HCT116 (cell line): ENCODE measurements around the gene TNFAIP3. TPM values are rescaled to one million over a fixed set of nuclear protein-coding genes. Genes with fewer than 3 reads are reported as not detected.

Source experiments
- ATAC-seq: fragments of 200-7000 bp; cut with Tn5 transposase; 2 replicates; pipeline ENCODE4 v1.9.1; 2020; ENCODE audit warnings: mild to moderate bottlenecking, moderate library complexity
- BruUV-seq: library from RNA; stranded (reverse); fragments of 400-500 nt; replicated peaks from 2 replicates; lab custom pipeline; 2021; lab: Mats Ljungman, UMichigan
- CTCF ChIA-PET: fragments of 300-600 bp; sonication (Branson Sonifier 250); formaldehyde crosslinking; loops from one replicate; lab custom pipeline; 2021; ENCODE audit warnings: antibody characterized with exemption; lab: Charles Lee
- POLR2A ChIA-PET: fragments of 300-600, 350-600 bp; sonication (Branson Sonifier 250); formaldehyde crosslinking; loops from one replicate; lab custom pipeline; 2021; ENCODE audit warnings: antibody characterized with exemption; lab: Charles Lee
- RAD21 ChIA-PET, 2 experiments: fragments of 300-600 bp; sonication (Branson Sonifier 250); formaldehyde crosslinking; loops; one replicate each; lab custom pipeline; 2023; ENCODE audit warnings: low total read pairs in 2 of 2; ENCODE audit not compliant: uncharacterized antibody in 2 of 2, unreplicated experiment in 2 of 2, low non-redundant PET in 1 of 2; lab: Charles Lee
- DNase-seq: peaks from one replicate; pipeline ENCODE4 v3.0.0-alpha.2; 2010; ENCODE audit warnings: low read depth, low spot score
- H2AFZ ChIP-seq: fragments of 200-600 bp; shearing (Covaris generic), sonication (generic); 2 replicates; pipeline ENCODE4 v1.6.1; 2017; ENCODE audit warnings: low read depth, mixed run types, mixed read lengths, antibody characterized with exemption, low read length; ENCODE audit not compliant: poor library complexity, severe bottlenecking
- H3K27ac ChIP-seq: 2 replicates; pipeline ENCODE4 v1.5.1; 2012; ENCODE audit warnings: low read depth, low read length
- H3K27me3 ChIP-seq: fragments of 200-600 bp; sonication (generic); 2 replicates; pipeline ENCODE4 v1.6.1; 2016; ENCODE audit warnings: mixed run types, low read length, mixed read lengths; ENCODE audit not compliant: insufficient read depth
- H3K36me3 ChIP-seq, 2 experiments: fragments of 200-500 bp in 1 of 2; fragments of 200-600 bp in 1 of 2; sonication (Bioruptor generic) in 1 of 2; sonication (generic) in 1 of 2; 2 replicates each; pipeline versions ENCODE4 v1.5.1 to v1.6.1; 2014 to 2016; ENCODE audit warnings: low read length in 2 of 2, inconsistent platforms in 1 of 2, mixed read lengths in 1 of 2, mixed run types in 1 of 2; ENCODE audit not compliant: insufficient read depth in 2 of 2, control insufficient read depth in 1 of 2
- H3K4me1 ChIP-seq, 2 experiments: fragments of 200-600 bp in 1 of 2; sonication (generic) in 1 of 2; 2 replicates each; pipeline versions ENCODE4 v1.5.1 to v1.6.1; 2012 to 2017; ENCODE audit warnings: low read length in 2 of 2, inconsistent platforms in 1 of 2, mild to moderate bottlenecking in 1 of 2, mixed read lengths in 1 of 2, mixed run types in 1 of 2, moderate library complexity in 1 of 2; ENCODE audit not compliant: insufficient read depth in 2 of 2, control insufficient read depth in 1 of 2
- H3K4me2 ChIP-seq: fragments of 200-600 bp; sonication (generic); 2 replicates; pipeline ENCODE4 v1.6.1; 2017; ENCODE audit warnings: mixed run types, low read length, mixed read lengths
- H3K4me3 ChIP-seq, 2 experiments: fragments of 200-600 bp in 1 of 2; sonication (generic) in 1 of 2; replicated peaks in 1 of 2; 2 replicates each; pipeline ENCODE4 v1.5.1; 2011 to 2016; ENCODE audit warnings: low read length in 2 of 2, control low read depth in 1 of 2, low read depth in 1 of 2, mild to moderate bottlenecking in 1 of 2, mixed read lengths in 1 of 2, mixed run types in 1 of 2
- H3K79me2 ChIP-seq: fragments of 200-600 bp; sonication (generic); 2 replicates; pipeline ENCODE4 v1.6.1; 2017; ENCODE audit warnings: mild to moderate bottlenecking, mixed run types, low read length, moderate library complexity, mixed read lengths; ENCODE audit not compliant: insufficient read depth
- H3K9ac ChIP-seq: fragments of 200-600 bp; sonication (generic); 2 replicates; pipeline ENCODE4 v1.6.1; 2016; ENCODE audit warnings: low read length, mixed read lengths
- H3K9me2 ChIP-seq: fragments of 200-600 bp; sonication (generic), shearing (Covaris generic); 2 replicates; pipeline ENCODE4 v1.6.1; 2017; ENCODE audit warnings: mixed run types, mild to moderate bottlenecking, moderate library complexity; ENCODE audit not compliant: insufficient read depth
- H3K9me3 ChIP-seq, 2 experiments: fragments of 200-500 bp in 1 of 2; fragments of 200-600 bp in 1 of 2; sonication (Bioruptor generic) in 1 of 2; sonication (generic) in 1 of 2; 2 replicates each; pipeline ENCODE4 v1.6.1; 2014 to 2017; ENCODE audit warnings: low read length in 2 of 2, mixed read lengths in 2 of 2, inconsistent platforms in 1 of 2, low read depth in 1 of 2, mild to moderate bottlenecking in 1 of 2, mixed run types in 1 of 2, moderate library complexity in 1 of 2; ENCODE audit not compliant: control insufficient read depth in 1 of 2, insufficient read depth in 1 of 2
- H4K20me1 ChIP-seq: fragments of 200-600 bp; sonication (generic), shearing (Covaris generic); 2 replicates; pipeline ENCODE4 v1.6.1; 2017; ENCODE audit warnings: mixed run types, mild to moderate bottlenecking, moderate library complexity; ENCODE audit not compliant: insufficient read depth
- CBX3 ChIP-seq: IDR thresholded peaks from 2 replicates; pipeline ENCODE4 v1.6.1; 2012; ENCODE audit warnings: low read depth
- CEBPB ChIP-seq: IDR thresholded peaks from 2 replicates; pipeline ENCODE4 v1.6.1; 2012; ENCODE audit warnings: low read depth
- ELF1 ChIP-seq: IDR thresholded peaks from 2 replicates; pipeline ENCODE4 v1.6.1; 2012; ENCODE audit warnings: low read depth, borderline replicate concordance
- EZH2 ChIP-seq: fragments of 200-600 bp; sonication (generic); IDR thresholded peaks from 2 replicates; pipeline ENCODE4 v1.6.1; 2017; ENCODE audit warnings: antibody characterized with exemption, mixed run types
- EZH2phosphoT487 ChIP-seq: fragments of 200-600 bp; IDR thresholded peaks from 2 replicates; pipeline ENCODE4 v1.6.1; 2018; ENCODE audit warnings: antibody characterized with exemption, borderline replicate concordance
- FOSL1 ChIP-seq: IDR thresholded peaks from 2 replicates; pipeline ENCODE4 v1.6.1; 2012; ENCODE audit warnings: low read depth
- JUND ChIP-seq: IDR thresholded peaks from 2 replicates; pipeline ENCODE4 v1.6.1; 2012
- POLR2A ChIP-seq: IDR thresholded peaks from 2 replicates; pipeline ENCODE4 v1.7.0; 2011; ENCODE audit warnings: borderline replicate concordance; ENCODE audit not compliant: insufficient read depth, insufficient read length; ENCODE audit errors: extremely low read depth
- RAD21 ChIP-seq: IDR thresholded peaks from 2 replicates; pipeline ENCODE4 v1.6.1; 2012; ENCODE audit warnings: low read depth, mild to moderate bottlenecking
- SP1 ChIP-seq: IDR thresholded peaks from 2 replicates; pipeline ENCODE4 v1.6.1; 2012; ENCODE audit warnings: low read depth
- TCF7L2 ChIP-seq: IDR thresholded peaks from 2 replicates; pipeline ENCODE4 v1.7.0; 2011; ENCODE audit warnings: borderline replicate concordance, inconsistent platforms; ENCODE audit not compliant: insufficient read depth, insufficient read length; ENCODE audit errors: extremely low read depth
- YY1 ChIP-seq: IDR thresholded peaks from 2 replicates; pipeline ENCODE4 v1.6.1; 2011; ENCODE audit warnings: low read length, low read depth, moderate library complexity, mild to moderate bottlenecking; ENCODE audit not compliant: insufficient replicate concordance; ENCODE audit errors: extremely low read depth
- ZNF274 ChIP-seq: fragments of 200-500 bp; sonication (Bioruptor generic); IDR thresholded peaks from 2 replicates; pipeline ENCODE4 v1.6.1; 2014; ENCODE audit warnings: mild to moderate bottlenecking, low read depth, low read length, inconsistent platforms
- intact Hi-C: fragments of 100-400 bp; cut with micrococcal nuclease; formaldehyde crosslinking; loops from 2 replicates; pipeline ENCODE4 v1.10.0; 2022
- total RNA-seq: library from RNA; stranded (reverse); gene quantifications from one replicate; pipeline ENCODE4 v1.2.1, GENCODE V29; 2021; ENCODE audit not compliant: unreplicated experiment
- TF ChIP-seq, protein P1 (sequence below): IDR thresholded peaks from 2 replicates; pipeline ENCODE4 v1.6.1; 2012; ENCODE audit warnings: low read depth
- TF ChIP-seq, protein P2 (sequence below): IDR thresholded peaks from 2 replicates; pipeline ENCODE4 v1.6.1; 2011; ENCODE audit warnings: mild to moderate bottlenecking, low read length, moderate library complexity; ENCODE audit not compliant: insufficient replicate concordance; ENCODE audit errors: extremely low read depth

The TNFAIP3 gene
- total RNA-seq, 1 experiment from 2014 or later, result 4.4 TPM

DNA sequence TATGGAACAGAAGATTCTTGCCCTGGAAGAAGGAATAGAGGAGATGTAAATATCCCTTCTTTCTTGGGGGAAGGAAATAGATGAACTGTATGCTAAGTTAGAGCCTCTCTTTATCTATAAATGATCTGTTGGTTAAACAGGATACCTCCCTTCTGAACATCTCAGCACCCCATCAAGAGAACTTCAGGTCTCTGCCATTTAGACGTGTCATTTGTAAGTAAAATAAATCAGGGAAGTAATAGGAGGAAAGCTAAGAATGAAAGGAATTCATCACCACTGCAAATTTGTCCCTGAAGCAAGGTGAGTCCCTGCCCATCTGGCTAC lies 42.5 kb upstream of the TNFAIP3 start:
- TF ChIP-seq TCF7L2 (no peak), JUND (no peak), EZH2phosphoT487 (no peak), YY1 (no peak), EZH2 (no peak), ELF1 (no peak), ZNF274 (no peak), CBX3 (no peak), FOSL1 (no peak), SP1 (no peak), CEBPB (no peak), RAD21 (no peak), POLR2A (no peak)
- TF ChIP-seq, protein P1, sequence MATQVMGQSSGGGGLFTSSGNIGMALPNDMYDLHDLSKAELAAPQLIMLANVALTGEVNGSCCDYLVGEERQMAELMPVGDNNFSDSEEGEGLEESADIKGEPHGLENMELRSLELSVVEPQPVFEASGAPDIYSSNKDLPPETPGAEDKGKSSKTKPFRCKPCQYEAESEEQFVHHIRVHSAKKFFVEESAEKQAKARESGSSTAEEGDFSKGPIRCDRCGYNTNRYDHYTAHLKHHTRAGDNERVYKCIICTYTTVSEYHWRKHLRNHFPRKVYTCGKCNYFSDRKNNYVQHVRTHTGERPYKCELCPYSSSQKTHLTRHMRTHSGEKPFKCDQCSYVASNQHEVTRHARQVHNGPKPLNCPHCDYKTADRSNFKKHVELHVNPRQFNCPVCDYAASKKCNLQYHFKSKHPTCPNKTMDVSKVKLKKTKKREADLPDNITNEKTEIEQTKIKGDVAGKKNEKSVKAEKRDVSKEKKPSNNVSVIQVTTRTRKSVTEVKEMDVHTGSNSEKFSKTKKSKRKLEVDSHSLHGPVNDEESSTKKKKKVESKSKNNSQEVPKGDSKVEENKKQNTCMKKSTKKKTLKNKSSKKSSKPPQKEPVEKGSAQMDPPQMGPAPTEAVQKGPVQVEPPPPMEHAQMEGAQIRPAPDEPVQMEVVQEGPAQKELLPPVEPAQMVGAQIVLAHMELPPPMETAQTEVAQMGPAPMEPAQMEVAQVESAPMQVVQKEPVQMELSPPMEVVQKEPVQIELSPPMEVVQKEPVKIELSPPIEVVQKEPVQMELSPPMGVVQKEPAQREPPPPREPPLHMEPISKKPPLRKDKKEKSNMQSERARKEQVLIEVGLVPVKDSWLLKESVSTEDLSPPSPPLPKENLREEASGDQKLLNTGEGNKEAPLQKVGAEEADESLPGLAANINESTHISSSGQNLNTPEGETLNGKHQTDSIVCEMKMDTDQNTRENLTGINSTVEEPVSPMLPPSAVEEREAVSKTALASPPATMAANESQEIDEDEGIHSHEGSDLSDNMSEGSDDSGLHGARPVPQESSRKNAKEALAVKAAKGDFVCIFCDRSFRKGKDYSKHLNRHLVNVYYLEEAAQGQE, result no peak
- TF ChIP-seq, protein P2, sequence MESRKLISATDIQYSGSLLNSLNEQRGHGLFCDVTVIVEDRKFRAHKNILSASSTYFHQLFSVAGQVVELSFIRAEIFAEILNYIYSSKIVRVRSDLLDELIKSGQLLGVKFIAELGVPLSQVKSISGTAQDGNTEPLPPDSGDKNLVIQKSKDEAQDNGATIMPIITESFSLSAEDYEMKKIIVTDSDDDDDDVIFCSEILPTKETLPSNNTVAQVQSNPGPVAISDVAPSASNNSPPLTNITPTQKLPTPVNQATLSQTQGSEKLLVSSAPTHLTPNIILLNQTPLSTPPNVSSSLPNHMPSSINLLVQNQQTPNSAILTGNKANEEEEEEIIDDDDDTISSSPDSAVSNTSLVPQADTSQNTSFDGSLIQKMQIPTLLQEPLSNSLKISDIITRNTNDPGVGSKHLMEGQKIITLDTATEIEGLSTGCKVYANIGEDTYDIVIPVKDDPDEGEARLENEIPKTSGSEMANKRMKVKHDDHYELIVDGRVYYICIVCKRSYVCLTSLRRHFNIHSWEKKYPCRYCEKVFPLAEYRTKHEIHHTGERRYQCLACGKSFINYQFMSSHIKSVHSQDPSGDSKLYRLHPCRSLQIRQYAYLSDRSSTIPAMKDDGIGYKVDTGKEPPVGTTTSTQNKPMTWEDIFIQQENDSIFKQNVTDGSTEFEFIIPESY, result no peak
- Histone ChIP-seq H3K4me1 (peaks cover 0 to 17% of the 10 kb centered on the region in 2 experiments; a peak in 2 of 4 replicates), H3K9me3 (no peaks in the 10 kb centered on the region), H2AFZ (no peak overlapping the region), H3K9me2 (no peaks in the 10 kb centered on the region), H3K79me2 (no peaks in the 10 kb centered on the region), H3K9ac (no peak overlapping the region), H3K4me2 (no peak overlapping the region), H3K36me3 (no peaks in the 10 kb centered on the region), H4K20me1 (no peaks in the 10 kb centered on the region), H3K4me3 (no peak overlapping the region), H3K27ac (no peak overlapping the region), H3K27me3 (no peaks in the 10 kb centered on the region)
- CTCF ChIA-PET, result no interaction called here
- POLR2A ChIA-PET, result interaction anchor here (1.0 kb wide), 1 partner anchor 13 kb away, joined by 4 read pairs; no protein-coding TSS in a partner anchor
- intact Hi-C loops, result no loop called here
- DNase-seq, result no peak
- ATAC-seq, result no peak
- RAD21 ChIA-PET, result no interaction called here
- no TSS peak for BruUV-seq
